GM20431 (cell line): ENCODE data around the gene CDC42BPA.
"Not testable (repeated sequence)": the region's sequence is repeated elsewhere in the genome, so short reads cannot be mapped to it uniquely, and the experiment has no call there.

ENCODE experiments used
- in situ Hi-C: fragments of 300-500 bp; cut with MseI, MboI; formaldehyde crosslinking; loops from one replicate; pipeline ENCODE4 v1.15.0; 2020; ENCODE audit warnings: low sequenced_read_pairs; ENCODE audit not compliant: unreplicated experiment

CDC42BPA gene

GRCh38 chr1:226974544-226975258 is 343.6 kb downstream of the CDC42BPA start:
- in situ Hi-C loops = no loop called here

GRCh38 chr1:226973898-226974543 is 344.3 kb downstream of the CDC42BPA start:
- in situ Hi-C loops = no loop called here

DNA sequence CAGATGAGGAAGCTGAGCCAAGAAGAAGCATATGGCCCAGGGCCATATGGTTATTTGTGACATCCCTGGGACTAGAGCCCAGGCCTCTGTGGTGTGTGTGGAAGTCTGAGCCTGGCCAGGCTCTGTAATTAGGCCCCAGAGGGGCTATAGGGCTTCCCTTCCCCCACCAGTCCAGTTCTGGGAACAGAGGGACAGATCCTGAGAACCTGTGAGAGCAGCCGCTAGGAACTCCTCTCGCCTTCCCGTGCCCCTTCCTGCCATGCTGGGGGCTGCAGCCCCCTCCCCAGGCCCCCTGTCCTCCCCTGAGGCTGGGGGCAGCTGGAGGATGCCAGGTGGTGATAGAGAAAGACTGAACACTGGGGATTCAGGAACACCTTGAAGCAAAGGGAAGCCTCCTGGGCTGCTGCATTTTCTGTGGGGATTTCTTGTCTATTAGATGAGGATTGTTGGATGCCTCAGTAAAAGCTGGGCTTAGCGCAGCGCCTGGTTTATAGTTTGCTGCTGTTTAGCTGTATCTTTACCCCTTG is 344.9 kb downstream of the CDC42BPA start:
- in situ Hi-C loops = no loop called here

DNA sequence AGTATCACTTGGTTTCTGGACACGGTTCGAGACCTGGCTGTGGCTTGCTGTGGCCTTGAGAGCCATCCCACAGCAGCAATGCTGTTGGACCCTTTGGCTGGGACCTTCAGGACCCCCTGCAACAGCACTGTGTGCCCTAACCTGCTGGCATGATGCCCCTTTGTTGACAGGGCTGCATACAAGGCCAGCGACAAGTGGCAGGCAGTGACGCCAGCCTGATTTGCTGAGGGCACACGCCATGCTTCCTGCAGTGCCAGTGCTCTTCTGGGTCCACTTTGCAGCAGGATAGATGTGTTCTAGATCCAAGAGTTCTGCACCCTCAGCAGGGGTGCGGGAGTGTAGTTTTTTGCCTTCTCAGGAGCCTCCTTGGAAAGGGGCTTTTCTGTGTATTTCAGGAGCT is 345.4 kb downstream of the CDC42BPA start:
- in situ Hi-C loops = no loop called here

GRCh38 chr1:226971765-226972164 is 346.5 kb downstream of the CDC42BPA start:
- in situ Hi-C loops = no loop called here

GRCh38 chr1:226967665-226968064 is 350.6 kb downstream of the CDC42BPA start:
- in situ Hi-C loops = no loop called here

DNA sequence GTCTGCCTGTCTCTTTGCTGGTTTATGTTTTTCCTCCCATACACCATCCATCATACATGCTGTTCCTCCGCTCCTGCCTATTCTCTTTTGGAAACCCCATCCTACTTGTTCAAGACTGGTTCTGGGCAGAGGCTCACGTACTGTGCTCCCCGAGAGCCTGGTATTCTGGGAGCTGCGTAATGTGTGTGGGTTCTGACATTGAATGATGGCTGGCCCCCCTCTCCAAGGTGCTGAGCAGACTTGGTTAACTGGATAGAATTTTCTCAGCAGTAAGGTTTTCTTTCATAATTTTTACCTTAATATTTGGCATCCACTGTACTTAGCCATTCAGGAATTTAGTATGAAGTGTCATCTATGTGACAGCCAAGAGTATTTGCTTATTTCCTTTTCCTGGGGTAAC is 351.6 kb downstream of the CDC42BPA start:
- in situ Hi-C loops = no loop called here

- in situ Hi-C loops = no loop called here
Observed at GRCh38 chr1:226965581-226966440, 352.5 kb downstream of the CDC42BPA start.

GRCh38 chr1:226964611-226965486 is 353.4 kb downstream of the CDC42BPA start:
- in situ Hi-C loops = no loop called here

DNA sequence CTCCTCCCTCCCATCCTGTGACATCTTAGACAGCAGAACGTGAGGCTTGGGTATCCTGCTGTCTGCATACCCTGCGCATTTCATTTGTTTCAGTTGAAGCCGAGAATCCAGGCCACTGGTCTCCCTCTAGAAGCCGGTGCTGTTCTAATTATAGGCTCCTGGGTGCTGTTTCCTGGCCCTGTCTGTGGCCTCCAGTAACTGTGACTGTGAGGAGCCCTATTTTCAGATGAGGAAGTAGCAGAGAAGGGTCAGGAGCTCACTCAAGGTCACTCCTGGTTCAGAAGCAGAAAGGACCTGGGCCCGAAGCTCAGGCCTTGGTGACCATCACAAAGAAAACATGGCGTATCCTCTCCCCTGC is 354.2 kb downstream of the CDC42BPA start:
- in situ Hi-C loops = no loop called here

DNA sequence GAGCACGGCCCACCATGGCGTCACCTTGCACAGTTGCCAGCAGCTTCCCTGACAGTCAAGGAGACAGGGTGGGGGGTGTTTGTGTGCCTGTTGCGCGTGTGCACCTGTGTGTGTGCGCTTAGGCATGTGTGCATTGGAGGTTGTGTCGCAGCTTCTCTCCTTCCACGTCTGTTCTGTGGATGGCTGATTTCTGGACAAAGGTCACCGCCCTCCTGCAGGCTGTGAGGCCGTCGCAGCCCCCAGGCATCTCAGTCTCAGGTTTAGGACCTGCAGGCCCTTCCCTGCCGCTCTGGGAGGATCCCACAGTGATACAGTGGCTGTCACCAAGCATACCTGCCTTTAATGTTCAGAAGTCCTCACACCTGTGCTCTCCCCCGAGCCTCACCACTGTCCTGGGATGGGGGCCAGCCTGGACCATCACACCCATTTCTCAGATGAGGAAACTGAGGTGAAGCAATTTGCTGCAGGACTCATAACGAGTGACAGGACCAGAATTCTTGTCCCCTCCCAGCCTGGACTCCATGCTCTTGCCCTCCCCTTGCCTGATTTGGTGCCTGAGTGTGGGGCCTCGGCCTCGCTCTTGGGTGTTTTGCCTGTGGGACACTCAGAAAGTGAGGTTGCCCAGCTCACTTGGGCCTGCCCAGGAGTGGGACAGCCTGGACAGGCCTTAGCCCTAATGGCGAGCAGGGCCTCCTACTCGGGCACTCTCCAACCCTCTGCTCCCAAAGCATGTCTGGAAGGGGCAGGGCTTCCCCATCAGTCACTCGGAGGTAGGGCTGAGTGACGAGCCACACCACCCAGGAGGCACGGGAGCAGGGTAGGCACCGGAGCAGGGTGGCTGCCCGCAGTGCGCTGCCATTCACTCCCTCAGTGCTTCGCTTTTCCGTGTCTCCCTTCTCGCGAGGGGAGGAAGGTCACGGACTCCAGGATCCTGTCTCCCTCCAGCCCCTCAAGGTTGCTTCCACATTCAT is 355.6 kb downstream of the CDC42BPA start:
- in situ Hi-C loops = no loop called here

DNA sequence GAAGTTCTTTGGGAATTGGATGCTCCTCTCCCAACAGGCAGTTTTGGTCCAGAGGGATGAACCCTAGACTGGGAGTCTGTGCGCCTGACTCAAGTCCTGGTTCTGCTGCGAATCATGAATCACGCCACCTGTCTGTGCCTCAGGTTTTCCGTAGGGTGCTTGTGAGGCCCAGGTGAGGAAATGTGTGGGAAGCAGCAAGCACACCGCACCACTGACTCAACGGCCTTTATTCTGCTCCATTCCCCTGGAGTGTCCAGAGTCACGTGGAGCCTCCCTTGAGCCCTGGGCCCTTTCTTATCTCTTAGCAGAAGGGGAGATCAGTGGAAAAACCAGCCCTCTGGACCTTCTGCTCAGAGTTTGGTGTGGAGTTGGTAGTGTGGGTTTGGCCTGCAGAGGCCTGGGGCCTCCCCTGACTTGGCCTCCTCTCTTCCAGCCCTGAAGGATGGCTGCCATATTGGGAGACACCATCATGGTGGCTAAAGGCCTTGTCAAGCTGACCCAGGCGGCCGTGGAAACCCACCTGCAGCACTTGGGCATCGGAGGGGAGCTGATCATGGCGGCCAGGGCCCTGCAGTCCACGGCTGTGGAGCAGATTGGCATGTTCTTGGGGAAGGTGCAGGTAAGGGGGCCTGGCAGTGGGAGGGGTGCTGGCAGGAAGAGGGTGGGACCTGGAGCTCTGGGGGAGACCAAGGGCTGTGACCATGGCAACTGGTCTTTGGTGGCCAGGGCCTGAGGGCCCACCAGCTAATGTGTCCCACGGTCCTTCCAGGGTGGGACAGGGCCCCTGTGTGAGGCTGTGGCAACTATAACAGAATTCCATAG is 357.1 kb downstream of the CDC42BPA start:
- in situ Hi-C loops = no loop called here

- in situ Hi-C loops = no loop called here
Observed at GRCh38 chr1:226960256-226960655, 358.0 kb downstream of the CDC42BPA start.

GRCh38 chr1:226958300-226958699 is 360.0 kb downstream of the CDC42BPA start:
- in situ Hi-C loops = no loop called here

GRCh38 chr1:226957714-226958113 is 360.6 kb downstream of the CDC42BPA start:
- in situ Hi-C loops = no loop called here

DNA sequence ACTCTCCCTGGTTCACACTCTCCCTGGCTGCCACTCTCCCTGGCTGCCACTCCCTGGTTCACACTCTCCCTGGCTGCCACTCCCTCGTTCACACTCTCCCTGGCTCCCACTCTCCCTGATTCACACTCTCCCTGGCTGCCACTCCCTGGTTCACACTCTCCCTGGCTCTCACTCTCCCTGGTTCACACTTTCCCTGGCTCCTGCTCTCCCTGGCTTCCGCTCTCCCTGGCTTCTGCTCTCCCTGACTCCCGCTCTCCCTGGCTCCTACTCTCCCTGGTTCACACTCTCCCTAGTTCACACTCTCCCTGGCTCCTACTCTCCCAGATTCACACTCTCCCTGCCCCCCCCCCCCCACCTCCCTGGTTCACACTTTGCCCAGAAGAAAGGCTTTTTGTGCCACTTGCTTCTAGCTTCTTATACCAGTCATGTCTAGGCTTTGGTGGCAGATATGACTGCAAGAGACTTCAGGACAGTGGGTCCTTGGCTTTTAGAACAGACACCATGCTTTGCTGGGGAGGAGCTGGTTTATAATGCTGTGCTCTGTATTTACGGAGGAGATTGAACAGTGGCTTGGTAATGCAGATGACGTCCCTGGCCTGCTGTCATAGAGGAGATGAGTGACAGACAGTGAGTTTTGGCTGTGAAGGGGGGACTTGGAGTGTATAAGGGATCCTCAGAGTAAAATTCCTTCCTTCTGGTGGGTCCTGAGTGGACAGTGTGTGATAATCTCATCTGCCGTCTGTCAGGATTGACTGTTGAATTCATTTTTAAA is 361.2 kb downstream of the CDC42BPA start:
- in situ Hi-C loops = no loop called here

- in situ Hi-C loops = not testable (repeated sequence)
Observed at GRCh38 chr1:226955857-226956256, 362.4 kb downstream of the CDC42BPA start.
